NCI-H524 treated with DMSO at 0.1 percent for 48 hours (cell line): Measurements from ENCODE around the gene FNDC3B.

Experiments used
- DNase-seq: peaks from one replicate; lab custom pipeline; 2025; lab: John Stamatoyannopoulos, UW

The FNDC3B gene

DNA sequence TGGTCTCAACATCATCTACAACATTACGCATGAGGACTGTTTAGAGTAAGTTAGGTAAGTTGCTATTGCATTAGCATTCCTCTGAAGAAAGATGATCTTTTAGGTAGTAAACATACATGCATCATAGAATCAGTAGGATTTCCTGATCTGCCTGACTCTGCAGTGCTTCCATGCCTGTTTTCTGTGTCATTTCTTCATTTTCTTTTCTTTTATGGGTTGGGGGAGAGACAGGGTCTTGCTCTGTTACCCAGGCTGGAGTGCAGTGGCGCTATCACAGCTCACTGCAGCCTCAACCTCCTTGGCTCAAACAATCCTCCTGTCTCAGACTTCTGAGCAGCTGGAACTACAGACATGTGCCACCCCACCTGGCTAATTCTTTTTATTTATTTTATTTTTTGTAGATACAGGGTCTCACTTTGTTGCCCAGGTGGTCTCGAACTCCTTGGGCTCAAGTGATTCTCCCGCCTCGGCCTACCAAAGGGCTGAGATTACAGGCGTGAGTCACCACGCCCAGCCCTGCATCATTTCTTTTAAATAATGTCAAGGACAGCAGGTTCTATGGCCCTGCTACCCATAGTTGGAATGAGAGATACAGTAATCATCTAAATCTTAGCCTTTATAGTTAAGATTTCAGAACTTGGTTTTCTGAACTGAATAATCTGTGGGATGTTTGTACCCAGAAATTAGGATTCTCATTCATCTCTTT is 224.6 kb downstream of the FNDC3B start:
- DNase-seq = no peak

DNA sequence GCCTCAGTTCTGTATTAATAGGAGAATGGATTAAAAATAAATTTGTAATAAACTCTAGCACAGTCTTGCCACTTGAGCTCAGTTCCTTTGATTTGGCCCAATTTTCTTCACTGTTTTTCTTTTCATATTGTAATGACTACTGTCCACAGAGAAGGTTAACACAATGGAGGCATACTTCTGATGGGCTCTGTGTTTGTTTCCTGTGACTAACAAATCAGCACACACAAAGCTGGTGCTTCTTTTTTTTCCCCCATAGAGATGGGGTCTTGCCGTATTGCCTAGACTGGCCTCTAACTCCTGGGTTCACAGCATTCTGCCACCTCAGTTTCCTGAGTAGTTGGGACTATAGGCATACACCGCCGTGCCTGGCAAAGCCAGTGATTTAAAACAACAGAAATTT is 226.7 kb downstream of the FNDC3B start:
- DNase-seq = no peak

DNA sequence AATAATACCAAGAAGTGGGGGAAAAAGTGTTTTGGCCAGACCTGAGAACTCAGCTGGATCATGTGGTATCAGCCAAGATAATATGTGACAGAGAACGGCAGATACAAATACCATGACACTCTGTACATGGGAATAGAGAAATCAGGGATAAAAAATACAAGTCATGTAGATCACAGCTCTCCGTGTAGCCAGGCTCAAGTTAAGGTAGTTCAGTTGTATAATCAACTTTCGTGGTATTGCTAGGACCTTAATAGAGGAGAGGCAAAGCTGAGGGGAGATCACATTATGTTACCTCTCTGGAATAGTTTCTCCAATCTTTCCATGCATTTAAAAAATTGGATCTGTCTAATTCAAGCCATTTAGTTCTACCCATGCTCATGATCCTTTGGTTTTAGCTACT is 229.0 kb downstream of the FNDC3B start:
- no peak for DNase-seq

DNA sequence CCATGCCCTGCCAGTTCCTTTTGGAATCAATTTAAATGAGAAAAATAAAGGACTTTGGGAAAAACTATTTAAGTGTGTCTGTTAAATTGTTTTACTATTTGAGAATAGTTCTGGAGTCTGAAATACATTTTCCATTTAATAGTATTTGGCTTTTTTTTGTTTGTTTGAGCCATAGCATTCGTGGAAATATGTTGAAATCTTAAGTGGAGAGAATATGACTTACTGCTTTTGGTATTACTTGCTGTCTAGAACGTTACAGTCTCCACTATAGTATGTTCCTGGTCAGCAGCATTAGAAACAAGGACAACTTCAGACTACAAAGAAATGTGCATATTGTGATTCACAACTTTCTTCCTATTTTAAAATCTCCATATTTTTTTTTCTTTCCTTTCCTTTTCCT is 229.5 kb downstream of the FNDC3B start:
- DNase-seq = no peak

DNA sequence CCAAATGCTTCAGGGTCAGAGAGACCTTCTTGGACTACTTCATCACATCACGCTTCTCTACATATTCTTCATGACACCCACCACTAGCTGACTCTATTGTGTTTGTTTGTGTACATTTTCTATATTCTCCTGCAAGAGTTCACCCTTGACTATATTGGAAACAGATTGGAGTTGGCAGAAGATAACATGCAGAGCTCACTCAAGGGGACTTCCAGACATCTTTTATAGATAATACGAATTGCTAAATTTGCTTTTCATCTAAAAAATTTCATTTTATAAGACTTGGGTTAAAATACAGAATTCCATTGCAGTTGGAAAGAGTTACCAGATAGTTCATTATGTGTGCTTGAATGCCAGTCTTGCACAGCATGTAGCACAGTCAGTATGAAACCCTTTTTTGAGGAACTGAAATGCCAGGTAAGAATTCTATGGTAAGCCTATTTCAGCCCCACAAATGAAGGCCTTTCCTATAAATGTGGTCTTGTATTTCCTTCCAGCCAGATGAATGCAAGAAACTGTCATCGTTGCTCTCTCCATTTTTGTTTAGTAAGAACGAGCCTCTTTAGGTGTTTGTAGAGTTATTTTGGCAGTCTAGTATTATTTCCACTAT is 231.3 kb downstream of the FNDC3B start:
- no peak for DNase-seq

DNA sequence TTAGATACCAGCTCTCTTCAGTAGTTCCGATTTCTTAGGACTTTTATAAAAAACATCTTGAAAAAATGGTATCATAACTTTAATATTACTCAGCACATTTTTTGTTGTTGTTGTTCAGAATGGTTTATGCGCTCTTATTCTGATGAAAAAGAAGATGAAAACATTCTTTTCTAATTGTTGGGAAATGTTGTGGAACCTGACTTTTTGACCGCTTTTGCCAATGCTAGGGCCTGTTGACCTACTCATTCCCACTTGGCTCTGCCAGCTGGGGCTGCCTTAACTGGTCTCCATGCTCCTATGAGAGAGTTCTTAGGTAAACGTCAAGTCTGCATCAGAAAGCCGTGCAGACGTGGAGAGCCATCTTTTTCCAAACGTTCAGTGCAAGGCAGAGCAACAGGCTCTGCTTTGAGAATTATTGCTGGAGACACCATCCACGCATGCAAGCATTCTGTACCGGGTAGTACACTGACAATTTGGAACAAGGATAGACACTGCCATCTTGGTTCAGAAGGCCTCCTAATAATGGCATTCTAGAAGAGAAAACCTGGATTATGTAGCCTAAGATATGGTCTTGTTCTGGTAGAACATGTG is 232.1 kb downstream of the FNDC3B start:
- DNase-seq = no peak

DNA sequence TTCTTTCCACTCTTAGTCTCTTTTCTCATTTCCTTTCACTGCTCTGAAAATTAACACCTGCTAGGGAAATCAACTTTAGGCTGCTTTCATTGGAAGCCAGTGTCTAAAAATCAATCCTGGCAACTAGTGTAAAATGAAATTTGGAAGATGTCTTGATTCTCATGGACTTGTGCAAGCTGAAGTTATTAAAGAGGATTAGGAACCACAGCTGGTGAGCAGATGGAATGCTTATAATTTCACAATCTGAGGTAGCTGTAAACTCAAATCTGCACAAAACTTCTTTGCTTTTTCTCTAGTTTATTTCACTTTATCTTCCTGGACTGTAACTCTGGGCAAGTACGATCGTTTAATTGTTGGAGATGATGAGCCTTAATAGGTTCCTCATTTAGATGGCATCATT is 233.3 kb downstream of the FNDC3B start:
- no peak for DNase-seq

DNA sequence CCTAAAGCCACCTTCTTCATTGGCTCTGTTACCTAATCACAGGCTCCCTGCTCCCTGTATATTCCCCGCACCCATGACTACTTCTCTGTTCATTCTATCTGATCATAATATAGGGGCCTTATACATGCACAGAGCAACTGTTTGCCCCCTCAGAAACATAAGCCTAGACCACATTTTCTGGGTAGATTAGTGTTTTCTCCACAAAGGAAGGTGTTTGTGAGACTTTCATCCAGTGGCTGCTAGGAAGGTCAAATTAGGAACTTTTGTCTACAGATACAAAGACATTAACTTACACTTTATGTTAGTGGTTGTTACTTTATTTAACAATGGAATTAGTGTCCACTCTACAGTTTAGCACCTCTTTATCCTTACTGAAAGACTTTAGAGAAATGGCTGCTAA is 234.0 kb downstream of the FNDC3B start:
- no peak for DNase-seq

DNA sequence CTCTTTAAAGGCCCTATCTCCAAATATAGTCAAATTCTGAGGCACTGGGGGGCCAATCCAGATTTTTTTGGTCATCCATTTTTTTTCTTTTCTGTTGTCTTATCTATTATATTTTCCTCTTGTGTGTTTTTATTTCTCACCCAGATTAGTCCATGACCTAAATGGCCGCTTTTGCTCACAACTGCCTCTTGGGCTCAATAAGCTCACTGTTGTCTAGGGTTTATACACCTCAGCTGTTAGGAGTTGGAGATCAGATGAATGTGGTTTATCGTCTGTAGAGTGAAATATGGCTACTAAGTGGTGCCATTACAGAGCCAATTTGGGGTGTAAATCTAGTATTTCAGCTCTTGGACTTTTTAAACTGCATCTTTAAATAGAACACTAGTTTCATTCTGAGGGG is 235.5 kb downstream of the FNDC3B start:
- DNase-seq = no peak

DNA sequence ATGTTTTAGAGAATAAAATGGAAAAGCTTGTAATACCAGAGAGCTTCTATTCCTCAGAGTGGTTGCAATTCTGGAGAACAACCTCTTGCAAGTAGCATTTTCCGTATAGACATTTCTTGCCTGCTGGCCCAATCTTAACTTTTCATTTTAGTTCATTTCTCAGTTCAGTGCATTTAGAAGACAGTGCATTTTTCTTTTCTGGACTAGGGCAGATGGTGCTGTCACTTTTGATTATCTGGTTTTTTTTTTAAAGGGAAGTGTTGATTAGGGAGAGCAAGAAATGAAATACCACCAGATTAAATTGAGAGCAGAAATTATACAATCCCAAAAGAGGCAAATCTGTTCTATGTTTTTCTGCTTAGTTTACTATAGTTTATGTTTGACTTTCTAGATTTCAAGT is 236.2 kb downstream of the FNDC3B start:
- DNase-seq = no peak

DNA sequence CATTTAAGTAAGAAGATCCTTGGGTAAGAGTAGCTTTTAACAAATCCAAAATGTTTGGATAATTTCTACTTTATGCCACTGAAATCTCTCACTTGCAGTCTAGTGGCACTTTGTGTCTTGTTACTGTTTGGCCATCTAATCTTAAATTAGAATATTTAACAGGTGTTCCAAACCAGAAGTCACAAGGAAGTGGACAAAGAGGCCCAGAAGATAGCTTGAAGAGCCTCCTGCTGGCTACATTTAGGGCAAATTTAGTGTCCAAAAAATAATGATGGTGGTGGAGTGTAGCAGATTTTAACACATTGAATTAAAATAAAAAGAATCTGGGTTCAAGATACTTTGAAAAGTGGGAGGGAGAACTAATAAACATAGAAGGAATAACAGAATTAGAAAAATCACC is 236.7 kb downstream of the FNDC3B start:
- DNase-seq = no peak

DNA sequence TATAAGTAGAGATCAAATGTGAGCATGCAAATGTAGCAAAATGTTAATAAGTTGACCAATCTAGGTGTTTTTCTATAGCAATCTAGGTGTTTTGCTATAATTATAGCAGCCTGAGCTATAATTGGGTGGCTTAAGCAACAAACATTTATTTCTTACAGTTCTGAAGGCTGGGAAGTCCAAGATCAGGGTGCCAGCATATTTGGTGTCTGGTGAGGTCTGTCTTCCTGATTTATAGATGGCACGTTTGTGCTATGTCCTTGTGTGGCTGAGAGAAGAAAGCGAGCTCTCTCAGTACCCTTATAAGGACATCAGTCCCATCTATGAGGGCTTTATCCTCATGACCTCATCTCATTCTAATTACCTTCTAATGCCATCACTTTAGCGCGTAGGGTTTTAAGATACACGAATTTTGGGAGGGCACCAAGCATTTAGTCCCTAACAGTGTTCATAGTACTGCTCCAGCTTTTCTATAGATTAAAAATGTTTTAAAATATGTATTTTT is 237.8 kb downstream of the FNDC3B start:
- DNase-seq = no peak

DNA sequence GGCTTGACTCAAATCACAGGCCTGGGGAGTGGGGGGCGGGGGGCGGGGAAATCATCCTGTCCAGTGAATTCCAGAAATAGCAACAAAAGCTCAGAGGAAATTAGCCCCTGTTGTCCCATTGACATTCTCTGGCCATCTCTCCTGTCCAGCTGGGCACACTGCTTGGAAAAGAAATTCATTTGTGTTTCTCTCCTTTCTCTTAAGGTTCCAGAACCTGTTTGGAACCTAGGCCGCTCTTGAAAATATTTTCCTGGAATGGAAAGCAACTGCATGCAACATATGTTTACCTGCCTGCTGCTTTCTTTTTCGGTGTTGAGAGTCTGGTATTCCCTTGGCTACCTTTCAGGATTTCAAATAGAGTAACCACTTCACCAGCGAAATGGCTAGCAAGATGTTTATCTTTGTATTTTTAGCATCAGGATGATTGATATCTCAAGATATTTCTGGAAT is 239.8 kb downstream of the FNDC3B start:
- DNase-seq = no peak

DNA sequence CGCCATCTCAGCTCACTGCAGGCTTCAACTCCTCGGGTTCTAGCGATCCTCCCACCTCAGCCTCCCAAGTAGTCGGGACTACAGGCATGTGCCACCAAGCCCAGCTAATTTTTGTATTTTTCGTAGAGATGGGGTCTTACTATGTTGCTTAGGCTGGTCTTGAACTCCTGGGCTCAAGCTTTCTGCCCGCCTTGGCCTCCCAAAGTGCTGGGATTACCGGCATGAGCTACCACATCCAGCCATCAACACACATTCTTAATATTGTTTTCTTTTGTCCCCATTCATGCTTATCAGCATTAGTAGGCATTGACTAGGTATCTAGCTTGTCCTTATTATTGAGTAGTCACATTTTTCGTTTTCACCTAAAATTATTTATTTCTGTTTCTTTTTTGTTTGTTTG is 240.6 kb downstream of the FNDC3B start:
- DNase-seq = no peak

DNA sequence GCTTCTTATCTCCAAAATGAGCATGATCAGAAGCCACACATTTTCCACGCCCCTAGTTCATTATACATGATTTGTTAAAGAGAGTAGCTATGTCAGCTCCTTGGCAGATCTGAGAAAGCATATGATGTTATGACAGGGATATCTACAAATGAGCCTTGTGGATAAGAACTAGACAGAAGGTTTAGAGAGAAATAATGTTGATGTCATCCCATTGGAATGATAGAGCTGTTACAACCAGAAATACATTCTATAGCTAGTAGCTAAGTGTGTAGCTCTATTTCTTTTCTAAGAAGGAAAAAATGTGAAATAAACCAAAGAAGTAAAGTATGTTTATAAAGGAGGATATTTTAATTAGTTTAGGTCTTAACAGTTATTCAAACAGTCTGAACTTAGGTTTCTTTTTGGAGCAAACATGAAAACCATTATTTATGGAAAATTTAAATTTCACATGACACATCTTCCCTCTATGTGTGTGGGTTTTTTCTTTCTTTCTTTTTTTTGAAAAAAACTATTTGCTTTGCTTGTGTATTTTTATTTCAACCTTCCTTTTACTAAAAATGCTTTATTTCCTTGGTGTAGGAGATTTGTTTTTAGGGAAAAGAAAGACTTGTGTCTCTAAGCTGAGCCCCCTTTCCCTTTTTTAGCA is 241.2 kb downstream of the FNDC3B start:
- no peak for DNase-seq

DNA sequence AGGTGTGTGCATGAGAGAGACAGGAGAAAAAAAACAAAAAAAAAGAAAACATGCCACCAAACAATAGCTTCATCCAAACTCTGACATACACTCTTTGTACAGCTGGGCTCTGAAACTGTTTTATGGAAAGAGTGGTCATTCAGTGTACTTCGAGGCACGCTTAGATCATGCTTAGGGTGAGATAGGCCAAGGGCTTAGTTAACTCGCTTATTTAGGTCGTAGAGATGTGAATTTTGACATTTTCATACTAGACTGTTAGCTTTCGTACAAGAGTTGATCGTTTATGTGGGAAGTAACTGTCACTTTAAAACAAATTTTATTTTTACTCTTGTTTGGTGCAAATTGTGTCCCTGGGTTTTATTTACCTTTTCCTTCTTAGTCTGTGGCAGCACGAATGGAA is 242.5 kb downstream of the FNDC3B start:
- no peak for DNase-seq

DNA sequence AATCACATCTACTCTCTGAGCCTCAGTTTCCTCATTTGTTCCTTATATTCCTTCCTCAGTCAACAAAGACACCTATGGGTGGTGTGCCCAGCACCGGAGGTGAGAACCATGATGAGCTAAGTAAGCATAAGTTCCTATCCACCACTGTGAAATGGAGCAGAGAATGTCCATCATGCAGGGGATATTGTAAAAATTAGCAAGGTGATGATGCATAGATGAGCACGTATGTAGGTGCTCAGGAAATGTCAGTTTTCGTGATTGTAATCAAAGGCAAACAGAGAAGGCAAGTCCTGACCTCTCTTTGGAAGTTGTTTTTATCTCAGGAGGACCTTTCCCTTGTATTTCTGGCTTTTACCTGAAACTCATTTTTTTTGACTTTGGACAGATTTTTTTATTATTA is 243.5 kb downstream of the FNDC3B start:
- no peak for DNase-seq

DNA sequence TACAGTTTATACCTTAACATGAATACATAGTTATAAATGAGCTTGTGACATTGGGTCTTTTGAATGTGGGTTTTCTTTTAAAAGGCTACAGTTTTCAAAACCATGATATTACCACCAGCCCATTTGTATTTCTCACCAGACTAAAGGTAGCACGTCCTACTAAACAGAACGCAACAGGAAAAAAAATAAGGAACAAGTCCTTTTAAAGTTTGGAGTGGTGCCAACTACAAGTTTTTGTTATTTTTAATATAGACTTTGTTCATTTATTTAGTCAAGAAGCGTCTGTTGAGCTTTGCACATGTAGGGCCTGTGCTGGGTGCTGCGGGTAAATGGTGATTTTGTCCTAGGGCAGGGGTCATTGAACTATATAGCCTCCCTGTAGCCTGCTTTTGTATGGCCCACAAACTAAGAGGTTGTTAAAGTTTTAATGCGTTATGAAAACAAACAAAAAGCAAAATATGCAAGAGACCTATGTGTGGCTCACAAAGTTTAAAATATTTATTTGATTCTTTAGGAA is 244.5 kb downstream of the FNDC3B start:
- no peak for DNase-seq

DNA sequence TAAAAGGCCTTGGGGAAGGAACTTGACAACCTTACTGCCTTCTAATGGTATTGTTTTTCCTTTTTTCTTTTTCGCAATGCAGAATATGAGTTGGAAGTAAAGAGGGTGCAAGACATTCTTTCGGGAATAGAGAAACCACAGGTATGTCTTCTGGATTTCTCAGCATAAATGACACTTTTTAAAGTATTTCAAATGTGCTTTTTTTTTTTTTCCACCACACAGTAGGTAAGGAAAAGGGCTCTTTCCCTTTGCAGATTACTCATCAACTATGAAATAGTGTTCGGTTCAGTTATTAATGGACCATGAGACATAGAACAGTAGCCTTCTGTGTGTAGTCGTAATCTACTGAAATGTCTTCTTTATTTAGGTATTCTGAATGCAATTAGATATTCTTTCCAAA is 246.5 kb downstream of the FNDC3B start:
- DNase-seq = no peak

DNA sequence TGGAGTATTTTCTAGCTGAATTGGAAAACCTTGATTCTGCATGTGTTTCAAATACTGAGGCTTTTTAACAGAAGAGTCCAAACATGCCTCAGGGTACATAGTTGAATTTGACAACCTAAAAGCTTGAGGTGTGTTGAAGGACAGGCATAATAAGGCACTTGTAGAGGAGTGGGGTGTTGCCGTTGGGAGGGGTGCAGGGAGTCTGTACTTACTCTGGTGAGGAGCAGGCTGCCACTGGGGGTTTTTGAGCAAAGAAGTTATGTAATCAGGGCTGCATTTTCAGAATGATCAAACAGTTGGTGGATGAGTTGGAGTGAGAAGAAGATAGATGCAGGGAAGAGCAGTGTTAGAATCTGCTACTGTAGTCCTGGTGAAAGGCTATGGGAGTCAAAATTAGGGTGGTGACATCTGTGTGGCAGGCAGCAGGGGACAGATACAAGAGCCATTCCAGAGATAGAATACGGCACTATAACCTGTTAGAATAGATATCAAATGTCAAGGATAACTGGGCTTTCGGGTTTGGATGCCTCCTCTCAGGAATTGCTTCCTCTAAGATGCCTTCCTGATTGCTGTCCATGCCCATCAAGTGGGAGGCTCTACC is 247.3 kb downstream of the FNDC3B start:
- DNase-seq = no peak

DNA sequence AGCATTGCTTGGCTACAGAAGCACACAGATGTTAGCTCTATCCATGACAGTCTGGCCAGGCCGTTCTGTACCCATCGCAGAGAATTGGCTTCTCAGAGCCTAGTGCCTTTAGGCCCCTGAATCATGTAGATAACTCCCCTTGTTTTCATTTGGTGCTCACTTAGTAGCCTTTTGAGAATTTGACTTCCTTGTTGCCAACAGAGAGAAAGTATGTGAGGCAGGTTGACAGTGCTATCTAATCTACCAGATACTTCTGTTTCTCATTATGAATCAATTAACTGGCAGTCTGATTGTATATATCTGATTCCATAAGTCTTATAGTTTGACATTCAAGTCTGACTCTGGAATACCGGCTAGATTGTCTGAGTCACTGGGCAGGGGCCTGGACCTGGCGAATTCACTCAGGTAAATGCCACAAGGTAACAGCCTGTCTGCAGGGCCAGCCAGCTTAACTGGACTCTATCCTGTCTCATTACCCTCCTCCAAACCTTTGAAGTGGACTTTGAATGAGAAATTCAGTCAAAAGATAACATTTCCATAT is 248.6 kb downstream of the FNDC3B start:
- DNase-seq = no peak

DNA sequence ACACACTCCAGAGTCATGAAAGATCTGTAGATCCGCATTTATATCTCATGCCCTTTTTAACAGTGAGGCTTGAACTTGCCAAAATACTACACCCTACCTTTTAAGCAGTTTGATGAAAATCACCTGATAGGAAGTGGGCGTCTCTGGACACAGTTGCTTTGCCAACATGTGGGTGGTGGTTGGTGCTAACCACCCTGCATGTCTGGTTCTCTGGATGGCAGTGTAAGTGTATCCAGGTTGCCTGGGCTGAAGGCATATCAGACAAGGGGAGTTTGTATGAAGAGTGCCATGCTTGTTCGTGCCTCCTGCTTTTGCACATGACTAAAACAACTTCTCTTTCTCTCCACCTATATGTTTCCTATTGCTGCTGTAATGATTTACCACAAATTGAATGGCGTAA is 249.3 kb downstream of the FNDC3B start:
- DNase-seq = no peak
